Activated T-helper 9 cell treated with anti-CD3 and anti-CD28 coated beads, Interleukin-2, amount 50 U/mL, for 16 hours (primary cell): ENCODE results near the gene TRIM65.
A peak's percentile ranks its signal among the peaks of the same experiment; 100 is the strongest.
"Not testable (repeated sequence)": the region's sequence is repeated elsewhere in the genome, so short reads cannot be mapped to it uniquely, and the experiment has no call there.

Experiments used
- DNase-seq: peaks from one replicate; pipeline ENCODE4 v3.0.0-alpha.2; 2020; ENCODE audit warnings: low read depth

Gene TRIM65

DNA sequence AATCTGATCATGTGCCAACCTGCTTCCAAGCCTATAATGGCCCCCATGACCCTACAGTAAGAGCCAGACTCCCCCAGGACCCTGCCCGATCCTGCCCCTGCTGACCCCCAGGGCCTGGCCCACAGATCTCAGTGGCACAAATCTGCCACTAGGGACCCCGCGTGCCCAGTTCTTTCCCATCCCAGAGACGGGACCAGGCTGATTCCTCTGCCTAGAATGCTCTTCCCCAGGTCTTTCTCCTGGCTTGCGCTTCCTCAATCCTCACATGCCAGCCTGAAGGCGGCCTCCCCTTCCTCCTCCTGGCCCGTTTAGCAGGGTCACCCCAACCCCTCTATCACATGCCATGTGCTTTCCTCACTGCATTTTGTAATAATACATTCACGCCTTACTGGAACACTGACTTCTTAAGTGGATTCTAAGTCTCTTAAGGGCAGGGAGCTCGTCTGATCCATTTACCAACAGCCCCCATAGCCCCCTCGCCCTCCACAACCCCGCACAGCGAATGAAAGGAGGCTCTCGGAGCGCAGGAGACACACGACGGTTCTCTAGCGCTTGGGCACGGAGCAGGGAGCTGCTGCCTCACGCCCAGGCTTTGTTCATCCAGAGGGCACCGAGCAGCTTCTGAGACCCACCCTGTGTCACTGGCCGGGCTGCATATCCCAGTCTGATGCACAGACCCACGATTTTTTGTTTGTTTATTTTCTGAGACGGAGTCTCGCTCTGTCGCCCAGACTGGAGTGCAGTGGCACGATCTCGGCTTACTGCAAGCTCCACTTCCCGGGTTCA, 1.2 kb downstream of the TRIM65 start:
- DNase-seq, result no peak

DNA sequence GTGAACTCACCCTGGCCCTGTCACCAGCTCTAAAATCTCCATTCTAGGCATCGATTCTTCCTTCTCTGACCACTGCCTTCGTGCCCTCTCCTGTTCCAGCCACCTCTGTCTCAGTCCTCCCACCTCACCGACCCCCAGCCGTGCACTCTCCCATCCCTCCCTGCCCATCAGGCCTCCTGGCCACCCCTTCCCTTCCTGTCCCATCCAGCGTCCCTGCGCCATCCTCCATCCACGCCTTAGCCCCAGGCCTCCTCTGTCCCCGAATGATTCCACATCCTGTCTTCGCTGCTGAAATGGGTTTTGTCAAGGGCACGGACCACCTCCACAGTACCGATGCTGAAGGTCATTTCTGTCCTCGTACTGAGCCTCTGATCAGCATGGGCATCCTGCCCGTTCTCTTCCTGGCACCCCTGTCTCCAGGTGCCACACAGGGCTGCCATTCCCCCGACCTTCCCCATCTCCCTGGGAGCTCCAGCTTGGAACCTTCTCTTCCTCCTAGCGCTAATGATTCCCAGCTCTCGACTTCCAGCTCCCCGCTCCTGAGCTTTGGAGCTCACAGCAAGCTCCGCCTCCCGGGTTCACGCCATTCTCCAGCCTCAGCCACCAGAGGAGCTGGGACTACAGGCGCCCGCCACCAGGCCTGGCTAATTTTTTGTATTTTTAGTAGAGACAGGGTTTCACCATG, 2.6 kb downstream of the TRIM65 start:
- DNase-seq, result no peak

DNA sequence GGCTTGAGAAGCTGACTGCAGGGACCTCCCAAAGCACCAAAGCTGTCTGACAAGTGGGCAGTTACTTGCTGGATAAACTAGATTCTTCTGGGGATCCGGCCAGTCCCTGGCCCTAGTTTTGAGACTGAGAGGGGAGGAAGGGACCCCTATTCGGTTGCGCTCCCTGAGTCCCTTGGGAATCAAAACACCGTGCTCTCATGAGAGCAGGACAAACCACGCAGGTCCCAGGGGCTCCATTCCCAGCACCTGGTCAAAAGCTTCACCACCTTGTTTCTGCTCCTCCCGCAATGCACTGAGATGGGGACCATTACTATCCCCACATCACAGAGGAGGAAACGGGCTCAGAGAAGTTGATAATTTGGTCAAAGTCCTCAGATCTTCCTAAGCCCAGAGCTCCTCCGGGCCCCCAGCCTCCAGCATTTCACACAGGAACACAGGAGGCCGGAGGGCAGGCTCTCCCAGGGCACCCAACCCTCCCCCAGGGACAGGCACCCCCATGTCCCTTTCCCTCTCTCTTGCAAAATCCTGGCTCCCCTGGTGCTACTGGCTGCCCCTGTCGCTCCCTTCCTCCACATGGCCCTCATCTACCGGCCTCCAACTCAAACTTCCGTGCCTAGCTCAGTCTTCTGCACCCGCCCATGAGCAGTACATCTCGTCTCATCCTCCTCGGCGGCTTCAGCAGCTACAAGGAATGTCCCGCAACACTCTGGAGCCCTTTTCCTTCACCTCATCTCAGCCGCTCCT, 3.3 kb downstream of the TRIM65 start:
- DNase-seq, result no peak

DNA sequence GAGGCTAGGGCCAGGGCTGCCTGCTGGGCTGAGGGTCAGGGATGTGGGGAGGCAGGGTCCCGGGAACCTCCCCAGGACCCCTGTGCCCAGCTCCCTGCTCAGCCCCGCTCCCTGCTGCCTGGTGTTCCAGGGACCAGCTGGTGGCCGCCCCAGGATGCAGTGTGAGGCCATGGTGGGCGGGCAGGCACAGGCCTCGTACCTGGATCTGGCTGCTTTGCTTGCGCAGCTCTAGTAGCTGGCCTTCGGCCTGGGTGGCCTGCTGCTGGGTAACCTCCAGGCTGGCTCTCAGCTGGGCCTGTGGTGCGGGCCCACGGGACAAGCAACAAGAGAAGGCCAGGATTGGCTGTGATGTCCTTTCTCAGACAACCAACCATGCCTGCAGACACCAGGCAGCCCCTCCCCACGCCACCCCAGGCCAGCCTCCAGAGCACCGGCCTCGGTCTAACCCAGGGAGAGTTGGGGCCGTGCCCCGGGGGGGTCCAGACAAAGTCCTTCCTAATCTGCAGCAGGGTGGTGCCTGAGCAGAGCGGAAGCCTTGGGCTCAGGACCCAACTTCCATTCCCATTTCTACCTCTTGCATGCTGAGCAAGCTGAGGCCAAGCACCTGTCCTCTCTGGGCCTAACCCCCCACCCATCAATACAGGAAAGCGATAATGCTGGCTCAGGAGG, 4.1 kb downstream of the TRIM65 start:
- DNase-seq, result no peak

DNA sequence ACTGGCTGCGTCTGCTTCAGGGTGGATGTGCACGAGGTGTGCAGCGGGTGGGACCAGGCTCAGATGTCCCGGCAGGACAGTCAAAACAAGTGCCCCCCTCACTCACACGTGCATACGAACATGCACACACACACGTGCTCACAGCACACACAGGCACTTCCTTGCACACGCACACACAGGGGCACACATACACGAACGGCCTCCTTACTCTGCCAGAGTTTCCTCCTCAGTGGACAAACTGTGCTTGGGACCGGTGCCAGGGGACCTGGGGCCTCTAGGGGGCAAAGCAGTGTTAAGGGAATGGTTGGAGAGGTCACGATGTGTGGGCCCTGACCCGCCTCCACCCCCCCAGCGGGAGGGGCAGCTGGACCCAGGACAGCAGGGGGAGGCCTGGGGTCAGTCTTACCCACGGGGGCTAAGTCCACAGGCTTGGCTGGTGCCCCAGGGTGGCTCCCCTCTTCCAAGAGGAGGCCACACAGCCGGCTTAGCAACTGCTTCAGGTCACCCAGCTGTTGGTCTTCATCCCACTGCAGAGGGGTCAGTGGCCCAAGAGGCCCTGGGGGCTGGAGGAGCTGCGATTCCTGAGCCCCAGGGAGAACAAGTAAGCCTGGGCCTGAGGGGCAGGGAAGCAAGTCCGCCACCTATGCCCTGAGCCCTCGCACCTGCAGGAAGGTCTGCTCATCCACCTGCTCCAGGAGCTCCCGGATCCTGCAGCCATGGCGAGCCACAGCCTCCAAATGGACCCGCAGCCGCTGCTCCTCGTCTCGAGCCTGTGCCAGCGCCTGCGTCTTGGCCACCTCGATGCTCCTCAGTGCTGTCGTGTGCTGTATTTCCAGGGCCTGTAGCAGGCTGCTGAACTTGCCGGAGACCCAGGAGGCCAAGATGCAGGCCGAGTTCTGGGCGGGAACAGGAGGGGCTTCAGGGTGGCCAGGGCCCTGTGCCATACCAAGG, 4.9 kb downstream of the TRIM65 start:
- no peak for DNase-seq

DNA sequence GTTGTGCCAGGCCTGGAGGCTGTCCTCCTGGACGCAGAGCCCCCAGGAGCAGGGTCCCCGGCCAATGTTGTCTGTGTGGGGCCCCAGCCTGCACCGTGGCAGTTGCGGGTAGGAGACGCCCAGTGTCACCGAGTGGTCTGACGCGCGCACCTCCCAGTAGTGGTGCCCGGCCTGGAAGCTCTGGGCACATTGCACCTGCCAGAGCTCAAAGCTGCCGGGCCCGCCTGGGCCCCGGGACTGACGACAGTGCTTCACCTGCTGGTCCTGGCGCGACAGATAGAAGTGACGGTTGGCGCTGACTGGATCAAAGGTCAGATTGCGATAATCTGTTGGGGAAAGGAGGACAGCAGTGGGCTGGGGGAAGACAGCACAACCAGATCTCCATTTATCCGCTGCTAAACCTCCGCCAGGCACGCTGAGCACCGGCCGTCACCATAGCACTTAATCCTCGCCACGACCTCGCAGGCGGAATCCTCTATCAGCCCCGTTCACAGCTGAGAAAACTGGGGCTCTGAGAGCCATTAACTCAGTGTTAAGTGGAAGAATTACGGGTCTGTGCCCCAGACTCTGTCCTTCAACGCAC, 5.6 kb downstream of the TRIM65 start:
- no peak for DNase-seq

DNA sequence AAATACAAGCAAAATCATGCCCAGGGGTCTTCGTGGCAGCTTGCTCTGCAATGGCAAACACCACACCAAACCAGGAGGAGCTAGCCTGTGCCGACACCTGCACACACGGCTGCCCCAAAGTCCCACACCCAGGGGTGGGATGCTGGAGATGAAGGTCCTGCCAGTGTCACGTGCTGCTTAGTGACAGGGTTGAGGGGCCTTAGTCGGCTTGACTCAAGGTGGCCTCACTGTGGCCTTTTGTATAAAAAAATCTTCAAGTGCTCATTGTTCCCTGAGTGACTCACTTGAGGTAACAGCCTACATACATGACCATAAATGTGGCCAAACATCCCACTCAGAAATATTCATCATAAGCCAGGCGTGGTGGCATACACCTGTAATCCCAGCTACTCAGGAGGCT, 7.3 kb downstream of the TRIM65 start:
- DNase-seq, result no peak

DNA sequence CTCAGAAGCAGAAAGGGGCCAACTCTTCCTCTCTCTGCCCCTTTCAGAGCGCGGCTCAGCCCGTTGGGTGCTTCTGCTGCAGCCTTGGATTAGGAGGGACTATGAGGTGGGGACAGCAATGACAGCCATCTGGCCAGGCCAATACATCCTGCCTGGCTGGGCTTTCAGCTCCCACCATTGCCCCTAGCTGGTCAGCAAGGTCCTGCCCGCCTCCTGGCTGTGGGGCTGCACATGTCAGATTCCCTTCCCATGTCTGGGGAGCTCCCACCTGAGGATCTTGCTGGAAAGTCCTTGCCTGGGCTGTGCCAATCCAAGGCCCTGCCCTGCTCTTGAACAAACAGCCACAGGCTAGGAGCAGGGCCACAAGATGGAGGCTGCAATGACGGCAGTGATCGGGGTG, 8.3 kb downstream of the TRIM65 start:
- DNase-seq, result no peak

DNA sequence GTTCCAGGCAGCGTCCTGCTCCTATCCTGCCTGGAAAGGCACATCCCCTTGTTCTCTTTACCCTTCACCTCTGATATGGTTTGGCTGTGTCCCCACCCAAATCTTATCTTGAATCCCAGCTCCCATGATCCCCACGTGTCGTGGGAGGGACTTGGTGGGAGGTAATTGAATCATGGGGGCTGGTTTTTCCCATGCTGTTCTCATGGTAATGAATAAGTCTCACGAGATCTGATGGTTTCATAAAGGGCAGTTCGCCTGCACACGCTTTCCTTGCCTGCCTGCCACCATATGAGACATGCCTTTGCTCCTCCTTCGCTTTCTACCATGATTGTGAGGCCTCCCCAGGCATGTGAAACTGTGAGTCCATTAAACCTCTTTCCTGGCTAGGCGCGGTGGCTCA, 10.9 kb downstream of the TRIM65 start:
- not testable (repeated sequence) for DNase-seq

DNA sequence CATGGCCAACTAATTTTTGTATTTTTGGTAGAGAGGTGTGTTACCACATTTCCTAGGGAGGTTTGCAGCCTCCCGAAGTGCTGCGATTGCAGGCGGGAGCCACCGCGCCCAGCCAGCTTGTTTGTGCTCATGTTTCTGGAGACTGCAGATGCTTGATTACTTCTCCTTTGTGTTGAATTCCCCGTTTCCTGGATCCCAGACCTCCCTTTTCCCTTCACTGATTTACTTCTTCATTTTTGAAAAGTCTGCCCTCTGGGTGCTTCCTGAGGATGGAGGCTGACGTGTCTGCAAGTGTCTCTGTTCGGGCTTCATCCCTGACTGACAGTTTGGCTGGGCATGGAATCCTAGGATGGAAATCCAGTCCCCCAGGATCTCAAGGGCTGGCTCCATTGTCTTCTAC, 11.3 kb downstream of the TRIM65 start:
- DNase-seq, result no peak

DNA sequence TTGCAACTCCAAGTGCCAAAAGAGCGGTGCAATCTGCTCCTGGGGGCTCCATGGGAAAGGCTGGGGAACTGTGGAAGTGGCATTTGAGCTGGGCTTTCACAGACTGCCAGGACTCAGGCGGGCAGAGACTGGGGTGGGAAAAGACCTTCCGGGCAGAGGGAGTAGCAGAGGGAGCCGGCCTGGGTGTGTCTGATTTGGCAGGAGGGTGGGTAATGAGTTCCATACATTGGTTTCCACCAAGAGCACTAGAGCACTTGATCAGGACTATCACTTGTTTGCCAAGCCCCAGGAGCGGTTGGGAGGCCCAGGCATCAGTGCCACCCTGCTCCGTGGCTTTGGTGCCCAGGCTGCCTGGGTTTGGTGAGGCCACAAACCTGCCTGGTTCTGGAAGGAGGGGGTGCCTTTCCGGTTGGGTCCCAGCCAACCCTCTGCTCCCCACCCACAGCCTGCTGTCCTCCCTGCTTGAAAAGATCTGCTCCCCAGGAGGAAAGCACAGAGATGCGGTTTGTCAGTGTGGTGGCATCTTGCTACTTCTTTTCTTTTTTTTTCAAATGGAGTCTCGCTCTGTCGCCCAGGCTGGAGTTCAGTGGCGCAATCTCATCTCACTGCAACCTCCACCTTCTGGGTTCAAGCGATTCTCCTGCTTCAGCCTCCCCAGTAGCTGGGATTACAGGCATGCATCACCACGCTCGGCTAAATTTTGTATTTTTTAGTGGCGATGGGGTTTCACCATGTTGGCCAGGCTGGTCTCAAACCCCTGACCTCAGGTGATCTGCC, 14.9 kb downstream of the TRIM65 start:
- no peak for DNase-seq

DNA sequence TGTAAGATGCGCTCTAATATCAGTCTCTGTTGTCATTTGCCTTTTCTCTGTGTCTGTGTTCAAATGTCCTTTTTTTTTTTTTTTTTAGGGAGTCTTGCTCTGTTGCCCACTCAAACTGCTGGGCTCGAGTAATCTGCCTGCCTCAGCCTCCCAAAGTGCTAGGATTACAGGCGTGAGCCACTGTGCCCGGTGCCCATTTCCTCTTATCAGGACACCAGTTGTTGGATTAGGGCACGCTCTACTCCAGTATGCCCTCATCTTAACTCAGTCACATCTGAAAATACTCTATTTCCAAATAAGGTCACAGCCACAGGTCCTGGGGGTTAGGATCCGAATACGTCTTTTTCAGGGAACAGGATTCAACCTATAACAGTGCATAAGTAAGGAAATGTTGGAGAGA, 16.5 kb downstream of the TRIM65 start:
- no peak for DNase-seq

DNA sequence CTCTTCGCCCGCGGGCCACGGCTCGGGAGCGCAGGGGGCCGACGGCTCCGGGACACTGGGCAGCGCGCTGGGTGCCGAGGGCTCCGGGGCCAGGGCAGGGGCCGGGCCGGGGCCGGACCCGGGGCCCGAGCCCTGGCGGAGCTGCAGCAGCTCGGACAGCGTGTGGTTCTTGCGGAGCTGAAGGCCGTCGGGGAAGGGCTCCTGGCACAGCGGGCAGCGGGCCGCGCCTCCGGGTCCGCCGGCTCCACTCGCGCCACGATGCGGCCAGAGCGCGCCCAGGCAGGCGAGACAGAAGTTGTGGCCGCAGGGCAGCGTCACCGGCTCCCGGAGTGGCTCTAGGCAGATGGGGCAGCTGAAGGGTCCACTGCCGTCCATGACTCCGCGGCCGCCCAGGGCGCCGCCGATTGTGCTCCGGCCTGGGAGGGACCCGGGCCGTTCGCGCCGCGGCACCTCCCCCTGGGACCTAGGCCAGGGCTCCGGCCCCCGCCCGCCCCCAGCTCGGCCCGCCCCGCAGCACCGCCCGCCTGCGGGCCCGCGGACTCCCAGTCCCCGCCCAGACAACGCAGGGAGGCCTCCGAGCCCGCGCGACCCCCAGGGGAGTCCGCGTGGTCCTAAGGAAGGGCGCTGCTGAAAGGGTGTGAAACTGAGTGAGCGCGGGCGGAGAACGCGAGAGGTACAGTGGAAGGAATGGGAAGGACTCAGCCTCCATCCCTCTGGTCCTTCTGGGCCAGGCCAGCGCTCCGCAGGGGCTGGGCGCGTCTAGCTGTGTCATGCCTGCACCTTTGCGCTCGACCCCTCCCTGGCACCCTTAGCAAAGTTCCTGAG, 18.4 kb downstream of the TRIM65 start, which contains the start of gene TRIM47:
TRIM47 (minus strand) TSS at position 408 of the 825 bp plus-strand sequence; CDS start at position 375, 33 bp downstream.
- DNase-seq, result no peak

DNA sequence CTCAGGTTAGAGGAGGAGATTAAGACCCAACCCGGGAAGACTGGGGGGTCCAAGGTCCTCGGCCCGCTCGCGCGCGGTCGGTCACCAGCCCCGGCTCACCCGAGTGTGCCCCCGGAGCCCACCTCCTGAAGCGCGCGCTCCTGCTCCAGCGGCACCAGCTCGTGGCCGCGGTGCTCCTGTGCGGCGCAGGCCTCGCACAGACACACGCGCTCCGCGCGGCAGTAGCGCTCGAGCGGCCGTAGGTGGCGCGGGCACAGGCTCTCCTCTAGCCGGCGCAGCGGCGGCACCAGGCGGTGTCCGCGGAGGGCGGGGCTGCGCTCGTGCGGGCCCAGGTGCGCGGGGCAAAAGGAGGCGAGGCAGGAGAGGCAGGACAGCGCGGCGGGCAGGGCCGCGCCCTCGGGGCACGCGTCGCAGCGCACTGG, 19.0 kb downstream of the TRIM65 start:
- DNase-seq, result peak; percentile 67

DNA sequence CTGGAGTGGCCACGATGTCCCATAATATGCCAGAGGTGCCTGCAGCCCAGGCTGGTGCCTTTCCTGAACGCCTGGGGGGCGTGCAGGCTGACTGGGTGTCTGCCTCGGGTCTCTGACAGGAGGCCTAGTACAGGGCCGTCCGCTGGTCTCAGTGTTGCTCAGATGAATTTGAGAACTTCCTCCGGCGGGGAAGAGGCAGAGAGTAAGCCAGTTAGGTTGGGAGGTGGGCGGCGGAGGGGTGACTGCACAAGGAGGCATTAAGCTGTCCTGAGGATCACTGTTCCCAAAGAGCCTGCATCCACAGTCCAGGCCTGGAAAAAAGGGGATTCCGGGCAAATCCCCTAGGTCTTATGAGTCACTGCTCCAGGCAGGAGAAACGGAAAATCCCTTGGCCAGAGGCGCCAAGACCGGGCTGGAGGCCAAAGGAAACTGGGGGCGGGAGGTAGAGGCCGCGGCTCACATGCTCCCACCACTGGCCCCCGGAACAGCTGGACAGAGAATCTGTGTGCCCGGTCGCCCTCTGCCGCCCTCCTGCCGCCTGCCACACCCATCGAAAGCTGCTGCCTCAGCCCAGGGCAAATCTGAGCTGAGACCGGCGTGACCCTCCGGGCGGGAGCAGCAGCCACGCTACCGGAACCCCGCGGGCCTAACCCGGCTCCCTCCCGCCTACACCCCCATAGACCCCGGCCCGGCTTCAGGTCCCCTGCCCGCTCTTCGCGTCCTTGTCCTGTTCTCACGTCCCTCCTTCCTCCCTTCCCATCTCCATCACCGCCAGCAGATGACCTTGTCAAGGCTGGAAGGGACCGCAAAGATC, 19.6 kb downstream of the TRIM65 start:
- no peak for DNase-seq

DNA sequence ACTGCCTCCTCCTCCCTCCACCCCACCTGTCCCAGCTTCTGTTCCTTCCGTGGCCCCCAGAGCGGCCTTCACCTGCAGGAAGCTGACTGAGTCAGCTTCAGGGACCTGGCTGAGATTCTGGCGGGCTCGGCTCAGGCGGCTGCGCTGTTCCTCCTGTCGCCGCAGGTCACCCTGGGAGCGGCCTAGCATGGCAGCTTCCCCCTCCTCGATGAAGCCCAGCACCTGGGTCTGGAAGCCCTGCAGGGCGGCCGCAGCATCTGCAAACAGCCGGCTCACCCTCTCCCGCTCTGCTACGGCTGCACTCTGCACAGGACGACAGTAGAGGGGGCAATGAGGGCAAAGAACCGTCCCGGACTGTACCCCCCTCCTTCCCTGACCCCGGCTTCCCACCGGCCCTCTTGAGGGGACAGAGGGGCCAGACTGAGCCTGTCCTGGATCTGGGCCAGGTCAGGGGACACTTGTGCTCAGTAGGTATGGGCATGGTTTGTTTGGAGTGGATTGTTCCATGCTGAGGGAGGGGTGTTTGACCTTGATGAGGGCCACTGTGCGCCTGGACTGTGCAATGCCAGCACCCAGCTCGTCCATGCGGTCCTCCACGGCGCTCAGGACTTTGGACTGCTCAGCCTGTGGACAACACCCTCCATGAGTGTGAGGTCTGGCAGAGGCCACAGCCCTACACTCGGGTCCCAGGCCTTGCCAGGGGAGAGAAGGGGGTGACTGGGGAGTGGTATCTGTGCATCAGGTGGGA, 20.4 kb downstream of the TRIM65 start:
- peak; percentile 47 for DNase-seq

DNA sequence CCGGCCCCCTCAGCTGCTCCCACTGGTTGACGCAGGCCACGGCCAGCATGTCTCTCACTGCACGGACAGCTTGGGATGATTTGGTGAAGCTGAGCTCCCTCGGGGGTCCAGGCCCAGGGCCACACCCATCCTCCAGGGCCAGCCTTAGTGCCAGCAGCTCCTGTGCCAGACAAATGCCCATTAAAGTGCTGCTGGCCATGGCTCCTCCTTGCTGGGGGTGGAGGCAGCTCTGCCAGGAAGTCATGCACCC, 20.9 kb downstream of the TRIM65 start:
- no peak for DNase-seq
